SK-N-DZ (cell line): Measurements from ENCODE around the gene TCHP. TPM values are rescaled to one million over a fixed set of nuclear protein-coding genes. Genes with fewer than 3 reads are reported as not detected.
"Not testable (repeated sequence)": the region's sequence is repeated elsewhere in the genome, so short reads cannot be mapped to it uniquely, and the experiment has no call there.

Source experiments
- DNase-seq: peaks from one replicate; pipeline ENCODE4 v3.0.0-alpha.2; 2015; ENCODE audit warnings: low spot score
- polyA plus RNA-seq, 2 experiments: library from polyadenylated mRNA; depleted of rRNA; stranded (reverse); fragments of >200 nt; gene quantifications; 2 replicates each; pipeline ENCODE4 v1.2.3, GENCODE V29; 2014

TCHP gene, protein sequence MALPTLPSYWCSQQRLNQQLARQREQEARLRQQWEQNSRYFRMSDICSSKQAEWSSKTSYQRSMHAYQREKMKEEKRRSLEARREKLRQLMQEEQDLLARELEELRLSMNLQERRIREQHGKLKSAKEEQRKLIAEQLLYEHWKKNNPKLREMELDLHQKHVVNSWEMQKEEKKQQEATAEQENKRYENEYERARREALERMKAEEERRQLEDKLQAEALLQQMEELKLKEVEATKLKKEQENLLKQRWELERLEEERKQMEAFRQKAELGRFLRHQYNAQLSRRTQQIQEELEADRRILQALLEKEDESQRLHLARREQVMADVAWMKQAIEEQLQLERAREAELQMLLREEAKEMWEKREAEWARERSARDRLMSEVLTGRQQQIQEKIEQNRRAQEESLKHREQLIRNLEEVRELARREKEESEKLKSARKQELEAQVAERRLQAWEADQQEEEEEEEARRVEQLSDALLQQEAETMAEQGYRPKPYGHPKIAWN
- polyA plus RNA-seq (2014; cell fraction: cytosol; rRNA removed): 18.7 and 22.4 TPM in 2 replicates
- polyA plus RNA-seq (2014; cell fraction: nucleus; rRNA removed): 39.2 and 53.2 TPM in 2 replicates

DNA sequence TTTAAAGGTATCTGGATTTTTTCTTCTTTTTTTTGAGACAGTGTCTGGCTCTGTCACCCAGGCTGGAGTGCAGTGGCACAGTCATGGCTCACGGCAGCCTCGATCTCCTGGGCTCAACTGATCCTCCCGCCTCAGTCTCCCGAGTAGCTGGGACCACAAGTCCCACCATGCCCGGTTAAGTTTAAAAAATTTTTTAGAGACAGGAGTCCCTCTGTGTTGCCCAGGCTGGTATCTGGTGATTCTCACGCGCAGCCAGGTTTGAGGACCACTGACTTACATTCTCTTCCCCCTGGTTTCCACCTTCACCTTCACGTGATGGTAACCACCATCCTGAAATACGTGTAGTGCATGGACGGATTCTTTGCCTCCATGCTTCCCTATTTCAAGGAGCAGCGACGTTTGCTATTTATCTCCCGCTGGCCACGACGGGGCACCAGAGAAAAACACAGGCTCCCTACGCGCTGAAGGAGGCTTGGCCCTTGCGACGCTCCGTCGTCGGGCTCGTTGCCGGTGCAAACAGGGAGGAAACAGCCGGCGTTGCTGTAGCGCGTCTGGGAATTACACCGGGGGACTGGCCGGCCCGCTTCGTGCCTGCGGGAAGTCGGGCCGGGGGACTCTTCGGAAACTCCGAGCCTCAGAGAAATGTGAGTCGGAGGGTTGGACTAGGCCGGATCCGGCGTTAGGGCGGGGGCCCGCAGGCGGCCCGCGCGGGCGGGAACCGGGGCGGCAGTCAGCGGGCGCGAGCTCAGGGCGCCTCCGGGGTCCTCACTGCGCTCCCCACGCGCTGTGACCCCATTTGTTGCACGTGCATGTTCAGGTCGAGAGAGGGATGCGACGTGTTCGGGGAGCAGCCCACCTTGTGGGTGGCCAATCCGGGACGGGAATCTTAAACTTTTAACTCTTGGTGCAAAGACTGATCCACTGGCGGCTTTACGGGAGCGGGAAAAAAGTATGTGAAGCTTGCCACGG, at the start of gene TCHP:
TCHP (plus strand) TSS at position 492 of the 969 bp plus-strand sequence. CDS start 2,753 bp downstream, outside the sequence.
- DNase-seq: peak; percentile 88

DNA sequence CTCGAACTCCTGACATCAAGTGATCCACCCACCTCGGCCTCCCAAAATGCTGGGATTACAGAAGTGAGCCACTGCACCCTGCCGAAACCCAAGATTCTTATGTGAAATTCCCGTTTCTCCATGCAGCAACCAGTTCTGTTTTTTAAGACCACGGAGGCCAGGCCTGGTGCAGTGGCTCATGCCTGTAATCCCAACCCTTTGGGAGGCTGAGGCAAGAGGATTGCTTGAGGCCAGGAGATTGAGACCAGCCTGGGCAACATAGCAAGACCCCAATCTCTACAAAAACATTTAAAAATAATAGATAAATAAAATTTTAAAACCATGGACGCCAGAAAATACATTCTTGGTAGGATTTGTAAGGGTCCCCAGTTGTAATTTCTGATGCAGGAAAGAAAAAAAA, 49.6 kb upstream of the TCHP start:
- DNase-seq: not testable (repeated sequence)

DNA sequence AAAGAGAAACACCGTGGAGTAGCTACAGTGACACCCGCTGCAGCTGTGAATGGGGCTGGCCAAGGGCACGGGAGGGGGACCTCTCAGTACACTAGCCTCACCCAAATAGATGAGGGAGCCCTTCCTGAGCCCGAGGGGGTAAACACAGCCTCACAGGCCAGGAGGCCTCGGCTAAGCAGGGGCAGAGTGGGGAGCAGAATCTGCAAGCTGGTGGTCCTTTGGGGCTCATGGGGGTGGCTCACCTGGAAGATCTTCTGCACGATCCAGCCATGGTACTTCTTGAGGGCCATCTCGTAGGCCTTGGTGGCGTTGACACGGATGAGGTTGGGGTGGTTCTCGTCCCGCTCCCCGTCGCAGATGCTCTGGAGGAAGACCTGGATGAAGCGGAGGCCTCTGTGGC, 44.7 kb upstream of the TCHP start:
- no peak for DNase-seq

DNA sequence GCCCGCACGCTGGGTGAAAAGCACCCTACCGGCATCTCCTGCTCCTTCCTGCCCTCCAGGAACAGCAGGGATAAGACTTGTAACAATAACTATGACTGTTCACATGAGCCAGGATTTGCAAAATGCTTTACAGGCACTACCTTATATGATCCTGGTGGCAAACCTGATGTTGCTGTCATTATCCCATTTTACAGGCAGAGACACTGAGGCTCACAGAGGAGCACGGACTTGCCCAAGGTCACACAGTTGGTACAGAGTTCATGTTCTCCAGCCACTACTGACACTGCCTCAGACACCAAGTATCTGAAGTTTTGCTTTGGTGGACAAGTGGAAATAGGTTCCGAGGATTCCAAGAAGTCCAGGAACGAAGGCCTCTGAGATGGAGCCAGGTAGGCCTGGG, 42.4 kb upstream of the TCHP start:
- no peak for DNase-seq

DNA sequence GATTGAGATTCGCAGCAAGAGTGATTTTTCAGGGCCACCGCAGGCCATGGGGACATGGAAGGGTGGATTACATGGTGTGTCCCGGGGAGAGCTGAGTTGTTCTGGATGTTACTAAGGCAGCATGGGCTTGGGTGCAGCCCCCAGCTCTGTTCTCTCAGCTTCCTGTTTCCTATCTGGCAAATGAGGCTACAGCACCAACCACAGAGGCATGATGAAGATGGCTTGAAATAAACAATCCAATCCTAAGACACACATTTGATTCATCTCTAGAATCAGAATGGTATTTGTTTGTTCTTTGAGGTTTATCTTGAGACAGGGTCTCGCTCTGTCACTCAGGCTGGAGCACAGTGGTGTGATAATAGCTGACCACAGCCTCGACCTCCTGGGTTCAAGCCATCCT, 41.3 kb upstream of the TCHP start:
- DNase-seq: no peak

DNA sequence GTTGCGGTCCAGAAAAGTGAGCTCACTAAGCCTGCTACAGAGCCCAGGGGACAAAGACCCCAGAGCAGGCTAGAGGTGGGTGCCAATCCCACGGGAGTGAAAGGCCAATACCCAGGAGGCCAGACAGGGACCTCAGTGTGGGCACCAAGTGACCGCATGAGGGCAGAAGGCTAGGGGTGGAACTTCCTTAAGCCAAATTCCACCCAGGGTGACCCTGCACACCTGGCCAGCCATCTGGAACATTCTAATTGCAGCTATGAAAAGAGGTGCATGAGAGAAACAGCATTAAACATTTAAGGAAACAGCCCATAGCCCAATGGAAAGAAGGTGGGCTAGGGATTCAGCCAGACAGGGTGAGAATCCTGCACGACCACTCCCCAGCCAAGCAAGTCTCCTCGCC, 39.1 kb upstream of the TCHP start:
- no peak for DNase-seq

DNA sequence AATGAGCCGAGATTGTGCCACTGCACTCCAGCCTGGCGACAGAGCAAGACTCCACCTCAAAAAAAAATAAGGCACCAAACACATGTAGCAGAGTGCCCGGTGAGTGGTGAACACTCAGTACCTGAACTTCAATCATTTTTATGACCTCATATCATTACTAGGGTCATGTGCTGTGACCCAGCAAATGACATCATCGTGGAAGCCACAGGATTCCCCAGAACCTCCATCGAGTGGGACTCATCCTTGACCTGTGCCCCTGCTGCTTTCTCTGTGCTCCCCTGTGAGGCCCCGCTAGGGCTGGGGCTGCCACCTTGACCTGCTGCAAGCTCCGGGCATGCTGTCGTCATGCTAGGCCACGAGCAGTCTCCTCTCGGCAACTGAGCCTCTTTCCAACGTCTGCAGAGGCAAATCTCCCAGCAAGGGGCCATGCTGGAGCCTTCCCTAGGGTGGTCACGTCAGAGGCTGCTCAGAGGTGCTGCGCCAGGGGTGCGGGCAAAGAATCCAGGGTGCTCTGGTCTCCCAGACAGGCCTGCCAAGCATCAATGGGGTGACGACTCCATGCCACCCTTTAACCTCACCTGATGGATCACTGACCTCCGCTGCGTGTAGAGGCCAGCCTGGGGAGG, 38.3 kb upstream of the TCHP start:
- no peak for DNase-seq

DNA sequence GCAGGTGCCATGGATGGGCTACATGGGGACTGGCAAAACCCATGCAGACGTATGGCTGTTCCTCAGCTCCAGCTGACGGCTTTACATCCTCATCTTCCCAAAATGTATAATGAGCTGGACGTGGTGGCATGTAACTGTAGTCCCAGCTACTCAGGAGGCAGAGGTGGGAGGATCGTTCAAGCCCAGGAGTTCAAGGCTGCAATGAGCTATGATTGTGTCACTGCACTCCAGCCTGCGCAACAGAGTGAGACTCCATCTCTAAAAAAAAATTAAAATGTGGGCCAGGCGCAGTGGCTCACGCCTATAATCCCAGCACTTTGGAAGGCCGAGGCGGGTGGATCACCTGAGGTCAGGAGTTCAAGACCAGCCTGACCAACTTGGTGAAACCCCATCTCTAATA, 37.6 kb upstream of the TCHP start:
- DNase-seq: not testable (repeated sequence)

DNA sequence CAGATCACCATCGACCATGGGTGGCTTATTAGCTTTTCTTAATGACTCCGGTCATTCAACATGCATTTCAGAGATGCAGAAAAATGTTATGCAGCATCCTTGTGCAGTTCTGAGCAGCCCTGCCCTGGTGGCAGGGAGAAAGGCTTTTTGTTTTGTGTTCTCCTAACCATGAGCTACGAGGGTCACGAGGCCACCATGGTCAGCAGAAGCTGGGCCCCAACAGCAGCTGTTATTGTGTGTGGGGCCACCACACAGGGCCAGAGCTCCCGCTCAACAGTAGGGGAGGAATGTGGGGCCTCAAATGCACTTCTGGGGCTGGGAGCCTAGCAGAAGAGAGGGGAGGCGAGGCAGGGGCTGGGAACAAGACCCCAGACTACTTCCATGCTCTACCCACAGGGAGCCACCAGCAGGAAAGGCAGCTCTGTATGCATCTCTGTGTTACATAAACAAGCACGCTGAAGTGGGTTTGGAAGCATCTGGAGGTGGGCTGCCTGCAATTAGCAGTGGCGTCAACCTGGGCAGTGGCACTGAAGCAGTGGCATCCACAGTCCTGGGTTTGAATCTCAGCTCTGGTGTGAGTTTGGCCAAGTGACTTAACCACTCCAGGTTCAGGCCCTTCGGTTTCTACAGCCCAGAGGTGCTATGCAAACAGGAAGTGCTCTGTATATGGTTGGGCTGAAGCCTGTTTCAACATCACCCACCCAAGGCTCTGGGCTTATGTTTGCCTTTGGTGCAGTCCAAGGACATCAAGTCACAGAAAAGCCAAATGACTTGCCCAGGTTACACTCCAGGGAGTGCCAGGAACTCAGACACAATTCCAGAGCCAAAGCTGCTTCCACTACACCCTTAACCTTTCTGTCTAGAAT, 36.0 kb upstream of the TCHP start:
- DNase-seq: no peak

DNA sequence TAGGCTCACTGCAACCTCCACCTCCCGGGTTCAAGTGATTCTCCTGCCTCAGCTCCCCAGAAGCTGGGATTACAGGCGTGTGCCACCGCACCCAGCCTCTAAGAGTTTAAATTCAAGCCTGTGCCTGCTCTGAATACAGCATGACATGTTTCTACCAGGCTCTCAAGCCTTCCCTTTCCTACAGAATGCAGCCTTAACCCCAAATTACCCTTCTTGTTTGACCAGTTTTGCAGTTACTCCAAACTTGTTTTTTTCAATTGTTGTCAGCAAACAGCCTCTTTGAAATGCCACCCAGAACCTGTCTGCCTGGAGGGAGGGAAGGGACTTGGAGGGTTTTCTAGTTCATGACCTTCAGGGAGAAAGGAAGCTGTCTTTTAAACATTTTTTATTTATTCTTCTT, 35.2 kb upstream of the TCHP start:
- DNase-seq: no peak

DNA sequence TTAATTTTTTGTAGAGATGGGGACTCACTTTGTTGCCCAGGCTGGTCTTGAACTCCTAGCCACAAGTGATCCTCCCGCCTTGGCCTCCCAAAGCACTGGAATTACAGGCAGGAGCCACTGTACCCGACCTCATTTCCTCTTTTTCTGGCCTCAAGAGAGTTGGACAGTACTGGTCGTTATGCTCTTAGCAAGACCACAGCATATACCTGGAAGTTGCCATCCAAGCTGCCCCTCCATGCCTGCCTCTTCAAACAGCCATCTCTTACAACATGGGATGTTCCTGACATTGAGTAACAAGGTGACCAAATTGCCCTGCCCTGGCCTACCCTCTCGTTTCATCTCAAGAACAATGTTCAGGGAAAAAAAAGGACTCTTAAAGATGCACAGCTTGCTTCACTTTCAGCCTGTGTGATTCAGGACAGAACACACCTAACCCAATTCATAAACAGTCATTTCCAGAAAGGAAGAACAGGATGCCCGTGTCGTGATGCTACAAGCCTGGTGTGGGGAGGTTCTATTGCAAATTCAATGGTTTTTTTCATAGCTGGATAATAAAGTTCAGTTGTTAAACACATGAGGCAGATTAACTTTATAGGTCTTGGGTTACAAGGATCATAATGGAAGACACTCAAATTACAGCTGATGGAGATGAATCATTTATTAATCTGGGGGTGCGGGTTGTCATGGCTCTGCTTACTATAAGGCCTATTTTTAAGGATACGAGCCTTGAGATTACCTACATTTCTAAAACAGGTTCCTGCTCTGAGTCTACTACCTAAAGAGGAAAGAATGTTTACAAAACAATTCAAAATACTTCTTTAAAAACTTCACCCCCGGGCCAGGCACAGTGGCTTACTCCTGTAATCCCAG, 31.7 kb upstream of the TCHP start:
- DNase-seq: no peak

DNA sequence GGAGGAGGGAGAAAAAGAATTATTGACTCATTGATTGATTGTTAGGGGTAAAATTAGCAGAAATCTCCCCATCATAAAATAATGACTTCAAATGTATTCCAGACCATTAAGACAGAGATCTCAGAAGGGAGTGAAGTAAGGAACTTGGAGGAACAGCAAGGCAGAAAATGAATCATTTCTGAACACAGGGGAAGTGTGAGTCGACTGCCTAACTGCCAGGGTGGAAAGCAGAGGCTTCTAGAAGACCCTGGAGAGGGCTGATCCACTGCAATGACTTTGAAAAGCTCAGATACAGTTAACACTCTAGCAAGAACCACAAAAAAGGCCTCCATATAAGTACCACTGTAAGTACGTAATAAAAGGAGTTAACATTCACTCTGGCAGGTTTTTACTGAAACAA, 29.4 kb upstream of the TCHP start:
- no peak for DNase-seq

DNA sequence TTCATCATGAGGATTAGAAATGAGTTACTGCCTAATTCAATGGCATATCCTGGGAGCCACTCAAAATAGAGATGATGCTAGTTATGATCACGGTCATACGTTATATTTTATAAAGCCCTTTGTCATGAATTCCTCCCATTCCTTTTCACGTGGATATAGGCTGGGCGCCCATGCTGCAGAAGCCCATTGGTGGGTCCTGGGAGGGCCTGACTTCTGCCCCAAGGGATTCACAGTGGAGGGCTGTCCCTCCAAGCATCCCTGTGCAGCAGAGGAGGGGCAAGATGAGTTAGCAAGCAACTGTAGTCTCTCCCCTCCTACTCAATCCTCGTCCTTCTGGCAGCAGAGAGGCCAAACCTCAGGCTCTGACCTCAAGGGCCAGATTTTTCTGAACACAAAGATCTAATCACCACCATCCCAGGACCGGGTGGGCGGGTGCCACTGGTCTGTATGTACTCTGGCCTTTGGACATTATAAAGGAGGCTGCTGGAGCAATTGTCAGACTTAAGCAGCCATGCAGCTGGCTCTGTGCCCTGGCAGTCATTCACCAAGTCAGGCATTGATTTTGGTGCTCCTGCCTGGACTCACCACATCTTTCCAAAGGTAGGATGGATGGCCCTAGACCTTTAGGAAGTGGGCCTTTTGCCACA, 28.3 kb upstream of the TCHP start:
- DNase-seq: no peak

DNA sequence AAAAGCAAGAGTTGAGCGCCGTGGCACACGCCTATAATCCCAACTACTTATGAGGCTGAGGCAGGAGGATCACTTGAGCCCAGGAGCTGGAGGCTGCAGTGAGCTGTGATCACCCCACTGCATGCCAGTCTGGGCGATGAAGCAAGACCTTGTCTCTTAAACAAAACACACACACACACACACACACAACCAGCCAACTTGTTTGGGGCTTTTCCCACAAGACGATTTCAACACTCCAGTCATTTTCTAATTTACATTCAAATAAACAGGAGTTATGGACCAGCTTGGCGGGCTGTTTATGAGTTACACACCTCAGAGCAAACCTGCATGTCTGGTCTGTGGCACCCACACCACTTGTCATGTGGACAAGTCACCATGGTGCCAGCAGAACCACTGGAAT, 26.4 kb upstream of the TCHP start:
- DNase-seq: no peak

DNA sequence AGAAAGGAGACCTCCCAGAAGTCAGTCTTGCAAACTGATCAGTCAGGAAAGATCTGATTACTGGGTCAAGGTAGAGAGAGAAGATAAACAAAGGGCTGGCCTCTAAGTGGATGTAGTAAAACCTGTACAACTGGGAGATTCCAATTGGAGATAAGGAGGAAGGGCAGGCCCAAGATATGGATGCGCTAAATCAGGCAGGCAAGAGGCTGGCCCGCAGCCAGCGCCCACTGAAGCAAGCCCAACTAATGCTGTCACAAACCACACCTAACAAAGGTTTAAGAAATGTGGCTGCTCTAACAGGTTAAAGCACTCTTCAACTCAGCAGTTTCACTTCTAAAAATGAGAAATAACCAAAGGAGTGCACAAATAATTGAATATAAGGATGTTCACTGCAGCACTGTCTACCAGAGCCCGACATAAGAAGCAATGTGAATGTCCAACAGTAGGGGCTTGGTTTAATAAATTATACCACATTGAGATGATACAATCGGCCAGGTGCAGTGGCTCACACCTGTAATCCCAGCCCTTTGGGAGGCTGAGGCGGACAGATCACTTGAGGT, 24.4 kb upstream of the TCHP start:
- peak; percentile 59 for DNase-seq

DNA sequence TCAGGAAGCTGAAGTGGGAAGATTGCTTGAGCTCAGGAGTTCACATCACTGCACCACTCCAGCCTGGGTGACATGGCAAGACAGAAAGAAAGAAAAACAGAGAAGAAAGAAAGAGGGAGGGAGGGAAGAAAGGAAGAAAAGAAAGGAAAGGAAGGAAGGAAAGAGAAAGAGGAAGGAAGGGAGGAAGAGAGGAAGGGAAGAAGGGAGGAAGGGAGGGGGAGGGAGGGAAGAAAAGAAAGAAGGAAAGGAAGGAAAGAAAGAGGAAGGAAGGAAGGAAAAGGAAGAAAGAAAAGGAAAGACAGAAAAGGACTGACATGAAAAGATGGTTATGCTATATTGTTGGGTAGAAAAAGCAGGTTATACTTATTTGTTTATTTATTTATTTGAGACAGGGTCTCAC, 23.7 kb upstream of the TCHP start:
- no peak for DNase-seq

DNA sequence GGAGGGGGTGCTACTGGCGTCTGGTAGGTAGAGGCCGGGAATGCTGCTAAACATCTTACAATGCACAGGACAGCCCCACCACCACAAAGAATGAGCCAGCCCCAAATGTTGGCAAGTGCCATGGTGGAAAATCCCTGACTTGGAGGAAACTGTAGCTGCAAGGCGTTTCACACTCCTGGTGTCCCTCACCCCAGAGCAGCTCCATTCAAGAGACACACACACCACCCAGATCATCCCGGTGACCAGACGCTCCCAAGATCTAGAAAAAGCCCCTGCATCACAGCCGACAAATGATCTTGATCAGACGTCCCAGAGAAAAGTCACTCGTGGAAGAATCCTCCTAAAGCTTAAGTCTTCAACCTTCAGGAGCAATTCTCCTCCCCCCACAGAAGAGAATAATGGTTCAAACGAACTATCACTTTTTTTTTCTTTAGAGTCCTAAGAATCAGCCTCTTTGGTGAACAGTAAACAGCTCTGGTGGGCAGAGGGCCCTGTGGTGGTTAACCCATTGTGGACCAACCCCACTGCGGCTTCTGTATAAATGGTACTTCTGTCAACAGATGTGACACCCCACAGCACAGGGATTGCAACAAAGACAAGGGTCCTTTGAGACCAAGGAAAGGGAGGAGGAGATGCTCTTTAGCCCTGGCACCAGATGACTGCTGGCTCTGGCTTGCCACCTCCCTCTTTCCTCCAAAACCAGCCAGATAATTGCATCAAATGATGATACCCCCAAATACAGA, 22.4 kb upstream of the TCHP start:
- no peak for DNase-seq

DNA sequence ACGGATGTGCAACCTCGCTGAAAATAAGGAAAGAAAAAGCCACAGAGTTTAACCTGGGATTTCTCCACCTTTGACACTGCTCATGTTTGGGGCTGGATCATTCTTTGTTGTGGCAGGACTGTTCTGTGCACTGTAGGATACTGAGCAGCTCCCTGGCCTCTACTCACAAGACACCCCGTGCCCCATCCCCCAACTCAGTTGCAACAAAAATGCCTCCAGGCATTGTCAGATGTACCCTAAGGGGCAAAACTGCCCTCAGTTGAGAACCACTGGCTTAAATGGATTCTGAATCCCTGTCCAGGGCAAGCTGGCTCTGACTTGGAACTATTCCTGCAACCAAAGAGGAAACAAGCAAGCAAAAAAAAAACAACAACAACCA, 21.8 kb upstream of the TCHP start:
- no peak for DNase-seq
